ENCODE measurements around the gene HSPA1B. TPM values are rescaled to one million over a fixed set of nuclear protein-coding genes. Genes with fewer than 3 reads are reported as not detected.
A peak's percentile ranks its signal among the peaks of the same experiment; 100 is the strongest.

HSPA1B gene
- total and polyA plus RNA-seq, 12 donors: 16.9 to 258 (median 153) TPM

GRCh38 chr6:31876357-31876756 is 48.8 kb downstream of the HSPA1B start:
- no peak for ATAC-seq
- DNase-seq: no peak
- WGBS, 2 donors: 88 to 91% methylated on average over 7 of the region's 7 CpGs

GRCh38 chr6:31877125-31877650 is 49.6 kb downstream of the HSPA1B start:
- TF ChIP-seq CTCF (IDR thresholded peaks at IDR 0.05): no peak
- WGBS, 2 donors: 59 to 64% methylated on average over 3 of the region's 3 CpGs
- H3K9me3 ChIP-seq: no peaks in the 10 kb centered on the region
- intact Hi-C loops (cut with DNase I): no loop called here
- ATAC-seq: peak in 2 of 8 donors; percentile 12 to 36
- H3K4me1 ChIP-seq: no peaks in the 10 kb centered on the region
- no peak for DNase-seq
- H3K4me3 ChIP-seq: no peak overlapping the region
- H3K27me3 ChIP-seq: no peaks in the 10 kb centered on the region
- no peak overlapping the region for H3K27ac ChIP-seq
- H3K36me3 ChIP-seq: peaks cover 0 to 29% (median 23%) of the 10 kb centered on the region in 9 donors

More at GRCh38 chr6:31876357-31876756, 48.8 kb downstream of the HSPA1B start:
- Histone ChIP-seq H3K9me3 (no peaks in the 10 kb centered on the region), H3K27ac (no peak overlapping the region), H3K36me3 (peaks cover 0 to 21% (median 18%) of the 10 kb centered on the region in 9 donors), H3K27me3 (no peaks in the 10 kb centered on the region), H3K4me1 (no peaks in the 10 kb centered on the region), H3K4me3 (no peak overlapping the region)
- TF ChIP-seq CTCF (IDR thresholded peaks at IDR 0.05): no peak
- intact Hi-C loops (cut with DNase I): no loop called here

- H3K4me3 ChIP-seq: no peak overlapping the region
- no peak for DNase-seq
- H3K27ac ChIP-seq: no peak overlapping the region
- intact Hi-C loops (cut with DNase I): no loop called here
- no peaks in the 10 kb centered on the region for H3K9me3 ChIP-seq
- no peaks in the 10 kb centered on the region for H3K27me3 ChIP-seq
- peaks cover 0 to 34% (median 28%) of the 10 kb centered on the region in 9 donors for H3K36me3 ChIP-seq
- H3K4me1 ChIP-seq: no peaks in the 10 kb centered on the region
- 69 to 73% methylated on average over 10 of the region's 10 CpGs for WGBS, 2 donors
- no peak for TF ChIP-seq CTCF (IDR thresholded peaks at IDR 0.05)
- ATAC-seq: peak in 2 of 8 donors; percentile 12 to 34
These were observed 50.2 kb downstream of the HSPA1B start for GRCh38 chr6:31877651-31878161.

- Histone ChIP-seq H3K27me3 (no peaks in the 10 kb centered on the region), H3K4me1 (no peaks in the 10 kb centered on the region), H3K9me3 (no peaks in the 10 kb centered on the region), H3K36me3 (peaks cover 0 to 39% (median 33%) of the 10 kb centered on the region in 9 donors), H3K4me3 (no peak overlapping the region), H3K27ac (no peak overlapping the region)
- intact Hi-C loops (cut with DNase I): no loop called here
- TF ChIP-seq CTCF (IDR thresholded peaks at IDR 0.05): no peak
- ATAC-seq (no peak), DNase-seq (no peak)
- 76 to 82% methylated on average over 3 of the region's 3 CpGs for WGBS, 2 donors
These were observed 50.7 kb downstream of the HSPA1B start for GRCh38 chr6:31878222-31878621.
